Liver (tissue), 3 donors: ENCODE results near the gene HHAT.

Experiments
- ATF3 ChIP-seq: IDR thresholded peaks from 2 replicates; pipeline ENCODE4 v1.6.1; 2016; ENCODE audit warnings: antibody characterized with exemption
- HNF4A ChIP-seq, 2 donors: conservative IDR thresholded peaks; 2 replicates each; pipeline ENCODE4 v1.6.1; 2016; ENCODE audit warnings: antibody characterized with exemption in 2 of 2, mild to moderate bottlenecking in 2 of 2
- JUND ChIP-seq, 2 donors: IDR thresholded peaks; 2 replicates each; pipeline ENCODE4 v1.6.1; 2016; ENCODE audit warnings: antibody characterized with exemption in 2 of 2
- MAX ChIP-seq: IDR thresholded peaks from 2 replicates; pipeline ENCODE4 v1.6.1; 2016; ENCODE audit warnings: antibody characterized with exemption
- RAD21 ChIP-seq, 2 donors: IDR thresholded peaks; 2 replicates each; pipeline ENCODE4 v1.6.1; 2016; ENCODE audit warnings: antibody characterized with exemption in 2 of 2, mild to moderate bottlenecking in 2 of 2
- TAF1 ChIP-seq: conservative IDR thresholded peaks from 2 replicates; pipeline ENCODE4 v1.6.1; 2016; ENCODE audit warnings: antibody characterized with exemption, mild to moderate bottlenecking
- YY1 ChIP-seq: IDR thresholded peaks from 2 replicates; pipeline ENCODE4 v1.6.1; 2016; ENCODE audit warnings: antibody characterized with exemption, mild to moderate bottlenecking
- TF ChIP-seq, protein P1 (sequence below): fragments of 150-350 bp; IDR thresholded peaks from 2 replicates; pipeline ENCODE4 v1.5.1; 2017; ENCODE audit warnings: improper control_type of control experiment, low read depth, low read length; ENCODE audit not compliant: missing input control
- donor health status: healthy.
- donor health status: healthy.

- TF ChIP-seq, protein P1, sequence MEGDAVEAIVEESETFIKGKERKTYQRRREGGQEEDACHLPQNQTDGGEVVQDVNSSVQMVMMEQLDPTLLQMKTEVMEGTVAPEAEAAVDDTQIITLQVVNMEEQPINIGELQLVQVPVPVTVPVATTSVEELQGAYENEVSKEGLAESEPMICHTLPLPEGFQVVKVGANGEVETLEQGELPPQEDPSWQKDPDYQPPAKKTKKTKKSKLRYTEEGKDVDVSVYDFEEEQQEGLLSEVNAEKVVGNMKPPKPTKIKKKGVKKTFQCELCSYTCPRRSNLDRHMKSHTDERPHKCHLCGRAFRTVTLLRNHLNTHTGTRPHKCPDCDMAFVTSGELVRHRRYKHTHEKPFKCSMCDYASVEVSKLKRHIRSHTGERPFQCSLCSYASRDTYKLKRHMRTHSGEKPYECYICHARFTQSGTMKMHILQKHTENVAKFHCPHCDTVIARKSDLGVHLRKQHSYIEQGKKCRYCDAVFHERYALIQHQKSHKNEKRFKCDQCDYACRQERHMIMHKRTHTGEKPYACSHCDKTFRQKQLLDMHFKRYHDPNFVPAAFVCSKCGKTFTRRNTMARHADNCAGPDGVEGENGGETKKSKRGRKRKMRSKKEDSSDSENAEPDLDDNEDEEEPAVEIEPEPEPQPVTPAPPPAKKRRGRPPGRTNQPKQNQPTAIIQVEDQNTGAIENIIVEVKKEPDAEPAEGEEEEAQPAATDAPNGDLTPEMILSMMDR, result no peak
- TF ChIP-seq JUND (IDR thresholded peaks at IDR 0.05), result no peak
- no peak for TF ChIP-seq YY1
- no peak for TF ChIP-seq MAX
- no peak for TF ChIP-seq TAF1
- TF ChIP-seq RAD21 (IDR thresholded peaks at IDR 0.05), result no peak
- TF ChIP-seq ATF3, result no peak
- TF ChIP-seq HNF4A (conservative IDR thresholded peaks at IDR 0.05), result no peak
These were observed 225.0 kb downstream of the HHAT start for GRCh38 chr1:210553711-210554110.
